Measurements from ENCODE around the gene CD74. TPM values are rescaled to one million over a fixed set of nuclear protein-coding genes. Genes with fewer than 3 reads are reported as not detected.

The CD74 gene
- total RNA-seq, 1 donor from 2014 or later: 5,323 TPM

DNA sequence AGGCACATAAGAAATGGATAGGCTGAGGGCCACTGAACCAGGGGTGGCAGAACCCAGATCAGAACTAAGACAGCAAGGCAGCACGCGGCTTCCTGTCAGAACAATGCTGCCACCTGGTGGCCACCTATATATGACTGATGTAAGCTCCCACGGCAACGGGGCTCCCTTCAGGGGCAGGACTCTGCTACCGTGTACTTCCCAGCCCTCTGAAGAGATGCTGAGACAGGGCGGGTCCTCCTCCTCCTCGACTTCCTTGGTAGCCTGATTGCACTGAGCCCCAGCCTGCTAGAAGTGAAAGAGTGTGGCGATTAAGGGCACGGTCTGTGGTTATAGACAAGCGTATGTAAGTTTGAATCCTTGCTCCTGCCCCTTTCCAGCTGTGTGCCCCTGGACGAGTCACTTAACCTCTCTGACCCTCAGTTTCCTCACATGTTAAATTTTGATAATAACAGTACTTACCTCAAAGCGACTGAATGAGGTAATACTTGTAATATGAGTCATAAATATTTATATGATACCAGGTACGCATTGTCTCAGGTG, 23.5 kb upstream of the CD74 start:
- H3K36me3 Mint-ChIP-seq (ENCODE audit: low read depth): peaks cover 6% of the 10 kb centered on the region
- DNase-seq (peak; percentile 76), ATAC-seq (ENCODE audit: low read depth) (peak; percentile 95)
- intact Hi-C loops (cut with micrococcal nuclease): loop anchor here (1.0 to 5.0 kb wide), 9 partner anchors 17 to 434 kb away; partner anchors contain the start of genes CD74, HMGXB3, TCOF1 and TIGD6
- H3K4me3 Mint-ChIP-seq: peak overlapping the region; percentile 50
- CTCF ChIA-PET: interaction anchor here (0.8 to 10.1 kb wide), 10 partner anchors 14 to 306 kb away, joined by 3 to 175 read pairs (median 4); partner anchors contain the start of gene CD74
- H3K27me3 Mint-ChIP-seq: no peaks in the 10 kb centered on the region
- peaks cover 47% of the 10 kb centered on the region for H3K4me1 Mint-ChIP-seq
- H3K9me3 Mint-ChIP-seq: no peaks in the 10 kb centered on the region
- POLR2A ChIA-PET: interaction anchor here (0.5 to 43.9 kb wide), 9 partner anchors 8 to 670 kb away, joined by 3 to 2478 read pairs (median 4); partner anchors contain the start of genes CD74 and RPS14
- TF ChIP-seq, protein P1, sequence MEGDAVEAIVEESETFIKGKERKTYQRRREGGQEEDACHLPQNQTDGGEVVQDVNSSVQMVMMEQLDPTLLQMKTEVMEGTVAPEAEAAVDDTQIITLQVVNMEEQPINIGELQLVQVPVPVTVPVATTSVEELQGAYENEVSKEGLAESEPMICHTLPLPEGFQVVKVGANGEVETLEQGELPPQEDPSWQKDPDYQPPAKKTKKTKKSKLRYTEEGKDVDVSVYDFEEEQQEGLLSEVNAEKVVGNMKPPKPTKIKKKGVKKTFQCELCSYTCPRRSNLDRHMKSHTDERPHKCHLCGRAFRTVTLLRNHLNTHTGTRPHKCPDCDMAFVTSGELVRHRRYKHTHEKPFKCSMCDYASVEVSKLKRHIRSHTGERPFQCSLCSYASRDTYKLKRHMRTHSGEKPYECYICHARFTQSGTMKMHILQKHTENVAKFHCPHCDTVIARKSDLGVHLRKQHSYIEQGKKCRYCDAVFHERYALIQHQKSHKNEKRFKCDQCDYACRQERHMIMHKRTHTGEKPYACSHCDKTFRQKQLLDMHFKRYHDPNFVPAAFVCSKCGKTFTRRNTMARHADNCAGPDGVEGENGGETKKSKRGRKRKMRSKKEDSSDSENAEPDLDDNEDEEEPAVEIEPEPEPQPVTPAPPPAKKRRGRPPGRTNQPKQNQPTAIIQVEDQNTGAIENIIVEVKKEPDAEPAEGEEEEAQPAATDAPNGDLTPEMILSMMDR (IDR thresholded peaks at IDR 0.05): no peak
- H3K27ac Mint-ChIP-seq: peak overlapping the region; percentile 92

DNA sequence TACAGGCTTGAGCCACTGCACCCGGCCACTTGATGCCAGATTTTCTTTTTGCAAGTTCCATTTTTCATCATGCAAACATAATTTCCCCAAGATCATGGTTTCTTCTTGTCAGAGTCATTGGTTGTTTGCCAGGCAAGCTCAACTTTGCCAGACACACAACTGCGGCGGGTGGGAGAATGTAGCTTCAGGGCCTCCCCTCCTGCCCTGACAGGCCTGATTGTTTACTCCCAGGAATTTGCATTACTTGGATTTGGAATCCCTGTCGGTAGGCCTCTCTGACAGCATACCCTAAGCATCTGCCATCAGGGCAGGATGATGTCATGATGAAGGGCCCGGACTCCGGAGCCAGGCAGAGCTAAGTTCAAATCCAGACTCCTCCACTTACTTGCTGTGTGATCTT, 21.8 kb upstream of the CD74 start:
- intact Hi-C loops (cut with micrococcal nuclease): no loop called here
- Mint-ChIP-seq H3K4me1 (peaks cover 62% of the 10 kb centered on the region), H3K36me3 (ENCODE audit: low read depth) (no peaks in the 10 kb centered on the region), H3K4me3 (no peak overlapping the region), H3K27me3 (no peaks in the 10 kb centered on the region), H3K27ac (peak overlapping the region; percentile 64), H3K9me3 (no peaks in the 10 kb centered on the region)
- ATAC-seq (ENCODE audit: low read depth): no peak
- no peak for DNase-seq
- CTCF ChIA-PET: interaction anchor here (1.0 to 10.1 kb wide), 3 partner anchors 14 to 37 kb away, joined by 5 to 175 read pairs (median 43); partner anchors contain the start of gene CD74
- TF ChIP-seq, protein P1 (IDR thresholded peaks at IDR 0.05): no peak
- POLR2A ChIA-PET: interaction anchor here (2.3 to 43.9 kb wide), 2 partner anchors 15 to 26 kb away, joined by 11 to 2478 read pairs; partner anchors contain the start of genes CD74 and RPS14

DNA sequence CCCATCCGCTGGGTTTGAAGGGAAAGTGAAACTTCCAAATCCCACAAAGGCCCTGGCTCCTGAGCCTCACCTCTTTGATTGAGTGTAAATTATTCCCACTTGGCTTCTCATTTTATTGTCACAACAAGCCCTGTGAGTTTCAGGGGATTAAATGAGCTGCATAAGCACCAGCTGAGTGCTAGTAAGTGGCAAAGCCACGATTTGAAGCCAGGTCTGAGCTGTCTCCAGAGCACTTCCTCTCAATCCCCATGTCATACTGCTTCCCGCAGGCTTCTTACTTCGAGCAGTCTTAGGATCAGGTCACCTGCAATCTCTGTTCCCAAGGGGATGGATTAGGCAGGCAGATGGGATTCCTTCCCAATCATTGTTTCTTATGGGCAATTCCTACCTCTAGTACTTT, 18.9 kb upstream of the CD74 start:
- Mint-ChIP-seq H3K9me3 (no peaks in the 10 kb centered on the region), H3K4me3 (no peak overlapping the region), H3K27me3 (no peaks in the 10 kb centered on the region), H3K36me3 (ENCODE audit: low read depth) (no peaks in the 10 kb centered on the region), H3K27ac (peak overlapping the region; percentile 60), H3K4me1 (peaks cover 80% of the 10 kb centered on the region)
- no peak for ATAC-seq (ENCODE audit: low read depth)
- CTCF ChIA-PET: interaction anchor here (0.6 to 10.1 kb wide), 3 partner anchors 10 to 34 kb away, joined by 3 to 175 read pairs (median 43); partner anchors contain the start of gene CD74
- intact Hi-C loops (cut with micrococcal nuclease): no loop called here
- TF ChIP-seq, protein P1 (IDR thresholded peaks at IDR 0.05): no peak
- DNase-seq: no peak
- POLR2A ChIA-PET: interaction anchor here (1.9 to 43.9 kb wide), 2 partner anchors 18 to 23 kb away, joined by 12 to 2478 read pairs; partner anchors contain the start of genes CD74 and RPS14

DNA sequence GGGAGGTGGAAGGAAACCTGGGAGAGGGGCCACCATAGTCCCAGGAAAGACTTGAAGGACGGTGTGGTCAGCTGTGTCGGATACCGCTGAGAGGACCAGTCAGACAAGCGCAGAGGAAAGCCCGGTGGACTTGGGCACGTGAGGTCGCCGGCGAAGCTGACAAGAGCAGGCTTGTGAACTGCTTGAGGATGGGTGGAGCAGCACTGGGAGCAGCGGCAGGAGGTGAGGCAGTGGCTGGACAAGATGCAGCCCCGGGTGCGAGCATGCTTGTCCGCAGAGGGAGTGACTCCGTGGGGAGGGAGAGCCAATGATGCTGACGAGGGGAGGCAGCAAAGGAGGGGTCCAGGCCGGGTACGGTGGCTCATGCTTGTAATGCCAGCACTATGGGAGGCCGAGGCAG, 18.3 kb upstream of the CD74 start:
- ChIA-PET CTCF (interaction anchor here (10.1 kb wide), 1 partner anchor 33 kb away, joined by 175 read pairs; no protein-coding TSS in a partner anchor), POLR2A (interaction anchor here (1.9 to 43.9 kb wide), 2 partner anchors 19 to 22 kb away, joined by 12 to 2478 read pairs; partner anchors contain the start of genes CD74 and RPS14)
- no peaks in the 10 kb centered on the region for H3K27me3 Mint-ChIP-seq
- H3K27ac Mint-ChIP-seq: peak overlapping the region; percentile 59
- H3K9me3 Mint-ChIP-seq: no peaks in the 10 kb centered on the region
- H3K4me3 Mint-ChIP-seq: no peak overlapping the region
- TF ChIP-seq, protein P1 (IDR thresholded peaks at IDR 0.05): no peak
- DNase-seq (no peak), ATAC-seq (ENCODE audit: low read depth) (no peak)
- no peaks in the 10 kb centered on the region for H3K36me3 Mint-ChIP-seq (ENCODE audit: low read depth)
- intact Hi-C loops (cut with micrococcal nuclease): no loop called here
- H3K4me1 Mint-ChIP-seq: peaks cover 75% of the 10 kb centered on the region

DNA sequence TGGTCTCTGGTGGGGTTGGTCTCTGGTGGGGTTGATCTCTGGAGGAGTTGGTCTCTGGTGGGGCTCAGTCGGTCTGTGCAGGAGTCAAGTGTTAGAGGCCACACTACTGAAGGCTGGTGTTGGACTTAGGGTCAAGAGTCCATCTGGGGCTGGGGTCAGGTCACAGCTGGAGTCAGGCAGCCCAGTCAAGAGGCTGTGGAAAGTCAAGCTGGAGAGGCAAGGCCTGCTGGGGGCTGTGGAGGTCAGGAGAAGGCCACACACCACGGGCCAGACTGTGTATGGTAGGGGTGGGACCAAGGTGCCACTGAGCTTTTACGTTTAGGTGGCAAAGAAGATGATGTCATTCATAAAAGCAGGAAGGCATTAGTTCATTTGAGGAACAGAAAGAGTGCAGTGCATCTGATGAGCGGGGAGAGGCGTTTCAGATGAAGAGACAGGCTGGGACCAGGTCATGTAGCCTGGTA, 16.7 kb upstream of the CD74 start:
- ChIA-PET CTCF (interaction anchor here (1.0 to 10.1 kb wide), 3 partner anchors 9 to 32 kb away, joined by 4 to 175 read pairs (median 5); partner anchors contain the start of gene CD74), POLR2A (interaction anchor here (0.7 to 43.9 kb wide), 3 partner anchors 20 to 267 kb away, joined by 3 to 2478 read pairs (median 6); partner anchors contain the start of genes CD74 and RPS14)
- Mint-ChIP-seq H3K27ac (peak overlapping the region; percentile 94), H3K27me3 (no peaks in the 10 kb centered on the region), H3K9me3 (no peaks in the 10 kb centered on the region), H3K36me3 (ENCODE audit: low read depth) (no peaks in the 10 kb centered on the region), H3K4me1 (peaks cover 67% of the 10 kb centered on the region), H3K4me3 (peak overlapping the region; percentile 53)
- ATAC-seq (ENCODE audit: low read depth) (peak; percentile 97), DNase-seq (no peak)
- intact Hi-C loops (cut with micrococcal nuclease): loop anchor here (1.0 kb wide), 2 partner anchors 10 to 16 kb away; no protein-coding TSS in a partner anchor
- TF ChIP-seq, protein P1 (IDR thresholded peaks at IDR 0.05): no peak
